ENCODE data around the gene AKAP13.

GRCh38 chr15:85404918-85405866, 24.8 kb downstream of the AKAP13 start:
- TF ChIP-seq TEAD4 (IDR thresholded peaks at IDR 0.05) (no peak), YY1 (IDR thresholded peaks at IDR 0.05; ENCODE audit: low read depth) (no peak), ZBTB7A (IDR thresholded peaks at IDR 0.05; ENCODE audit: low read depth) (no peak), EP300 (IDR thresholded peaks at IDR 0.05; ENCODE audit: borderline replicate concordance) (no peak), RAD21 (IDR thresholded peaks at IDR 0.05; ENCODE audit: low read depth) (no peak), CEBPB (IDR thresholded peaks at IDR 0.05) (no peak), EGR1 (IDR thresholded peaks at IDR 0.05) (no peak)
- TF ChIP-seq, protein P1, sequence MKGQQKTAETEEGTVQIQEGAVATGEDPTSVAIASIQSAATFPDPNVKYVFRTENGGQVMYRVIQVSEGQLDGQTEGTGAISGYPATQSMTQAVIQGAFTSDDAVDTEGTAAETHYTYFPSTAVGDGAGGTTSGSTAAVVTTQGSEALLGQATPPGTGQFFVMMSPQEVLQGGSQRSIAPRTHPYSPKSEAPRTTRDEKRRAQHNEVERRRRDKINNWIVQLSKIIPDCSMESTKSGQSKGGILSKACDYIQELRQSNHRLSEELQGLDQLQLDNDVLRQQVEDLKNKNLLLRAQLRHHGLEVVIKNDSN (IDR thresholded peaks at IDR 0.05), result no peak
